ENCODE data around the gene DLGAP3.
"Not testable (repeated sequence)": the region's sequence is repeated elsewhere in the genome, so short reads cannot be mapped to it uniquely, and the experiment has no call there.

Gene DLGAP3

GRCh38 chr1:34822202-34822601, 107.2 kb downstream of the DLGAP3 start:
- no peak for ATAC-seq
- TF ChIP-seq, protein P1, sequence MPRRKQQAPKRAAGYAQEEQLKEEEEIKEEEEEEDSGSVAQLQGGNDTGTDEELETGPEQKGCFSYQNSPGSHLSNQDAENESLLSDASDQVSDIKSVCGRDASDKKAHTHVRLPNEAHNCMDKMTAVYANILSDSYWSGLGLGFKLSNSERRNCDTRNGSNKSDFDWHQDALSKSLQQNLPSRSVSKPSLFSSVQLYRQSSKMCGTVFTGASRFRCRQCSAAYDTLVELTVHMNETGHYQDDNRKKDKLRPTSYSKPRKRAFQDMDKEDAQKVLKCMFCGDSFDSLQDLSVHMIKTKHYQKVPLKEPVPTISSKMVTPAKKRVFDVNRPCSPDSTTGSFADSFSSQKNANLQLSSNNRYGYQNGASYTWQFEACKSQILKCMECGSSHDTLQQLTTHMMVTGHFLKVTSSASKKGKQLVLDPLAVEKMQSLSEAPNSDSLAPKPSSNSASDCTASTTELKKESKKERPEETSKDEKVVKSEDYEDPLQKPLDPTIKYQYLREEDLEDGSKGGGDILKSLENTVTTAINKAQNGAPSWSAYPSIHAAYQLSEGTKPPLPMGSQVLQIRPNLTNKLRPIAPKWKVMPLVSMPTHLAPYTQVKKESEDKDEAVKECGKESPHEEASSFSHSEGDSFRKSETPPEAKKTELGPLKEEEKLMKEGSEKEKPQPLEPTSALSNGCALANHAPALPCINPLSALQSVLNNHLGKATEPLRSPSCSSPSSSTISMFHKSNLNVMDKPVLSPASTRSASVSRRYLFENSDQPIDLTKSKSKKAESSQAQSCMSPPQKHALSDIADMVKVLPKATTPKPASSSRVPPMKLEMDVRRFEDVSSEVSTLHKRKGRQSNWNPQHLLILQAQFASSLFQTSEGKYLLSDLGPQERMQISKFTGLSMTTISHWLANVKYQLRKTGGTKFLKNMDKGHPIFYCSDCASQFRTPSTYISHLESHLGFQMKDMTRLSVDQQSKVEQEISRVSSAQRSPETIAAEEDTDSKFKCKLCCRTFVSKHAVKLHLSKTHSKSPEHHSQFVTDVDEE (CRISPR knock-in tag; IDR thresholded peaks at IDR 0.05) = no peak
- no peak for TF ChIP-seq ZNF8 (CRISPR knock-in tag; IDR thresholded peaks at IDR 0.05)
- TF ChIP-seq ISL1 (CRISPR knock-in tag; IDR thresholded peaks at IDR 0.05) = no peak
- no peak for TF ChIP-seq ZNF70 (CRISPR knock-in tag; IDR thresholded peaks at IDR 0.05)
- TF ChIP-seq, protein P2, sequence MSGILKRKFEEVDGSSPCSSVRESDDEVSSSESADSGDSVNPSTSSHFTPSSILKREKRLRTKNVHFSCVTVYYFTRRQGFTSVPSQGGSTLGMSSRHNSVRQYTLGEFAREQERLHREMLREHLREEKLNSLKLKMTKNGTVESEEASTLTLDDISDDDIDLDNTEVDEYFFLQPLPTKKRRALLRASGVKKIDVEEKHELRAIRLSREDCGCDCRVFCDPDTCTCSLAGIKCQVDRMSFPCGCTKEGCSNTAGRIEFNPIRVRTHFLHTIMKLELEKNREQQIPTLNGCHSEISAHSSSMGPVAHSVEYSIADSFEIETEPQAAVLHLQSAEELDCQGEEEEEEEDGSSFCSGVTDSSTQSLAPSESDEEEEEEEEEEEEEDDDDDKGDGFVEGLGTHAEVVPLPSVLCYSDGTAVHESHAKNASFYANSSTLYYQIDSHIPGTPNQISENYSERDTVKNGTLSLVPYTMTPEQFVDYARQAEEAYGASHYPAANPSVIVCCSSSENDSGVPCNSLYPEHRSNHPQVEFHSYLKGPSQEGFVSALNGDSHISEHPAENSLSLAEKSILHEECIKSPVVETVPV (CRISPR knock-in tag; IDR thresholded peaks at IDR 0.05) = no peak
- TF ChIP-seq ARNTL (CRISPR knock-in tag; IDR thresholded peaks at IDR 0.05; ENCODE audit: borderline replicate concordance, low read depth) = no peak
- no peak for TF ChIP-seq PPARA (CRISPR knock-in tag; IDR thresholded peaks at IDR 0.05; ENCODE audit: borderline replicate concordance)
- TF ChIP-seq POU6F1 (CRISPR knock-in tag; IDR thresholded peaks at IDR 0.05; ENCODE audit: borderline replicate concordance, low read depth) = no peak
- TF ChIP-seq TOX (CRISPR knock-in tag; IDR thresholded peaks at IDR 0.05; ENCODE audit: borderline replicate concordance) = no peak
- no peak for TF ChIP-seq RARB (CRISPR knock-in tag; IDR thresholded peaks at IDR 0.05)
- no peak for TF ChIP-seq SNAI2 (CRISPR knock-in tag; IDR thresholded peaks at IDR 0.05)
- TF ChIP-seq OSR1 (CRISPR knock-in tag; IDR thresholded peaks at IDR 0.05) = no peak
- TF ChIP-seq ZFP3 (CRISPR knock-in tag; IDR thresholded peaks at IDR 0.05) = no peak
- TF ChIP-seq, protein P3, sequence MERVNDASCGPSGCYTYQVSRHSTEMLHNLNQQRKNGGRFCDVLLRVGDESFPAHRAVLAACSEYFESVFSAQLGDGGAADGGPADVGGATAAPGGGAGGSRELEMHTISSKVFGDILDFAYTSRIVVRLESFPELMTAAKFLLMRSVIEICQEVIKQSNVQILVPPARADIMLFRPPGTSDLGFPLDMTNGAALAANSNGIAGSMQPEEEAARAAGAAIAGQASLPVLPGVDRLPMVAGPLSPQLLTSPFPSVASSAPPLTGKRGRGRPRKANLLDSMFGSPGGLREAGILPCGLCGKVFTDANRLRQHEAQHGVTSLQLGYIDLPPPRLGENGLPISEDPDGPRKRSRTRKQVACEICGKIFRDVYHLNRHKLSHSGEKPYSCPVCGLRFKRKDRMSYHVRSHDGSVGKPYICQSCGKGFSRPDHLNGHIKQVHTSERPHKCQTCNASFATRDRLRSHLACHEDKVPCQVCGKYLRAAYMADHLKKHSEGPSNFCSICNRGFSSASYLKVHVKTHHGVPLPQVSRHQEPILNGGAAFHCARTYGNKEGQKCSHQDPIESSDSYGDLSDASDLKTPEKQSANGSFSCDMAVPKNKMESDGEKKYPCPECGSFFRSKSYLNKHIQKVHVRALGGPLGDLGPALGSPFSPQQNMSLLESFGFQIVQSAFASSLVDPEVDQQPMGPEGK (CRISPR knock-in tag; IDR thresholded peaks at IDR 0.05; ENCODE audit: borderline replicate concordance) = no peak
- TF ChIP-seq TCF4 (CRISPR knock-in tag; IDR thresholded peaks at IDR 0.05; ENCODE audit: borderline replicate concordance) = no peak
- no peak for TF ChIP-seq CREB5 (CRISPR knock-in tag; IDR thresholded peaks at IDR 0.05; ENCODE audit: low read depth)
- TF ChIP-seq ZFP30 (CRISPR knock-in tag; IDR thresholded peaks at IDR 0.05) = no peak
- no peak for TF ChIP-seq CSDC2 (CRISPR knock-in tag; IDR thresholded peaks at IDR 0.05)
- TF ChIP-seq ZNF565 (CRISPR knock-in tag; conservative IDR thresholded peaks at IDR 0.05; ENCODE audit: low read depth) = no peak
- no peak for TF ChIP-seq GLIS3 (CRISPR knock-in tag; IDR thresholded peaks at IDR 0.05)

DNA sequence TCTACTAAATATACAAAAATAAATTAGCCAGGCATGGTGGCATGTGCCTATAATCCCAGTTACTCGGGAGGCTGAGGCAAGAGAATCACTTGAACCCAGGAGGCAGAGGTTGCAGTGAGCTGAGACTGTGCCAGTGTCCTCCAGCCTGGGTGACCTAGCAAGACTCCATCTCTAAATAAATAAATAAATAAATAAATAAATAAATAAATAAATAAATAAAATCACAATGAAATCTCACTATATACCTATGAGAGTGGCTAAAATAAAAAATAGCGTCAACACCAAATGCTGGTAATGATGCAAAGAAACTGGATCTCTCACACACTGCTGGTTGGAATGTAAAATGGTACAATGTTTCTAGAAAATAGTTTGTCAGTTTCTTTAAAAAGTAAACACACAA, 110.6 kb downstream of the DLGAP3 start:
- ATAC-seq = not testable (repeated sequence)

DNA sequence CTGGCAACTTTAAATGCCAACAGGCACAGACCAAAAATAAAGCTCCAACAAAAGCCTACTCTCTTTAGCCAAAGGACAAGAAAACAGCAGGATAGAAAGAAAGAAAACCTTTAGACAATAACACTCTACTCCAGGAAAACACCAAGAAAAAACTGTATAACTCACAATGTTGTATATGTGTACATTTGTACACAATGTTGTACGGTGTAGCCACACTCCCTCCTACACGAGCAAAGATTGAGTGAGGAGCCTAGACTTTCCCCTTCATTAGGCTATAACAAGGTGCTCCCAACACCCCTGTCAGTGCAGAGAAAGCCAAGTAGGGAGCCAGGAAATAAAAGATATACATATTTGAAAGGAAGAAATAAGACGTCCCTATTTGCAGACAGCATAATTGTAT, 112.7 kb downstream of the DLGAP3 start:
- ATAC-seq = no peak
- no peak for TF ChIP-seq ZNF70 (CRISPR knock-in tag; IDR thresholded peaks at IDR 0.05)
- TF ChIP-seq SNAI2 (CRISPR knock-in tag; IDR thresholded peaks at IDR 0.05) = no peak
- no peak for TF ChIP-seq OSR1 (CRISPR knock-in tag; IDR thresholded peaks at IDR 0.05)
- TF ChIP-seq BACH2 (CRISPR knock-in tag; IDR thresholded peaks at IDR 0.05; ENCODE audit: borderline replicate concordance) = no peak

- TF ChIP-seq ZNF565 (CRISPR knock-in tag; conservative IDR thresholded peaks at IDR 0.05; ENCODE audit: low read depth) (no peak), BACH2 (CRISPR knock-in tag; IDR thresholded peaks at IDR 0.05; ENCODE audit: borderline replicate concordance) (no peak), POU6F1 (CRISPR knock-in tag; IDR thresholded peaks at IDR 0.05; ENCODE audit: borderline replicate concordance, low read depth) (no peak)
- no peak for ATAC-seq
These were observed 113.1 kb downstream of the DLGAP3 start for GRCh38 chr1:34816332-34816731.
